Endothelial cell of umbilical vein (primary cell): Measurements from ENCODE around the gene TBC1D5. TPM values are rescaled to one million over a fixed set of nuclear protein-coding genes. Genes with fewer than 3 reads are reported as not detected.

Experiments
- BruUV-seq: library from RNA; stranded (reverse); fragments of 400-500 nt; replicated peaks from 2 replicates; lab custom pipeline; 2021; lab: Mats Ljungman, UMichigan
- CTCF ChIA-PET: fragments of 300-600, 350-600 bp; sonication (Branson Sonifier 250); formaldehyde crosslinking; loops from one replicate; lab custom pipeline; 2021; ENCODE audit warnings: antibody characterized with exemption, inconsistent platforms; lab: Charles Lee
- POLR2A ChIA-PET: fragments of 300-600, 350-600 bp; sonication (Branson Sonifier 250); formaldehyde crosslinking; loops from one replicate; lab custom pipeline; 2021; ENCODE audit warnings: antibody characterized with exemption, inconsistent platforms; lab: Charles Lee
- DNase-seq: peaks from one replicate; pipeline ENCODE4 v3.0.0-alpha.2; 2011; ENCODE audit warnings: low read depth, low spot score
- FAIRE-seq: peaks from 2 replicates; lab custom pipeline; 2011; peaks lifted over from hg19 to GRCh38; lab: Jason Lieb, UNC
- H2AFZ ChIP-seq: 2 replicates; pipeline ENCODE4 v1.6.0; 2012; ENCODE audit warnings: low read depth, low read length, control low read depth, inconsistent platforms
- H3K27ac ChIP-seq: 2 replicates; pipeline ENCODE4 v1.5.1; 2011; ENCODE audit warnings: low read depth, mild to moderate bottlenecking, control low read depth, low read length, moderate library complexity; ENCODE audit not compliant: insufficient read depth
- H3K27me3 ChIP-seq, 2 experiments: 2 replicates each; pipeline versions ENCODE4 v1.6.0 to v1.6.1; 2011; ENCODE audit warnings: low read length in 2 of 2, mixed read lengths in 1 of 2; ENCODE audit not compliant: control insufficient read depth in 2 of 2, insufficient read depth in 2 of 2
- H3K36me3 ChIP-seq, 2 experiments: 2 replicates in 1 of 2; 3 replicates in 1 of 2; pipeline ENCODE4 v1.5.1; 2011; ENCODE audit warnings: low read length in 2 of 2, mild to moderate bottlenecking in 1 of 2, moderate library complexity in 1 of 2; ENCODE audit not compliant: control insufficient read depth in 2 of 2, insufficient read depth in 2 of 2; ENCODE audit errors: extremely low read depth in 1 of 2
- H3K4me1 ChIP-seq: 3 replicates; pipeline ENCODE4 v1.5.1; 2011; ENCODE audit warnings: mild to moderate bottlenecking, low read length; ENCODE audit not compliant: control insufficient read depth, insufficient read depth; ENCODE audit errors: extremely low read depth
- H3K4me2 ChIP-seq: 2 replicates; pipeline ENCODE4 v1.6.1; 2011; ENCODE audit warnings: low read length, control low read depth, mixed read lengths; ENCODE audit not compliant: insufficient read depth
- H3K4me3 ChIP-seq, 3 experiments: fragments of 200-600 bp in 1 of 3; sonication (generic), shearing (Covaris generic) in 1 of 3; replicated peaks in 1 of 3; 2 replicates each; pipeline ENCODE4 v1.5.1; 2011 to 2016; ENCODE audit warnings: control low read depth in 3 of 3, low read length in 3 of 3, mild to moderate bottlenecking in 2 of 3, inconsistent platforms in 1 of 3, low read depth in 1 of 3, moderate library complexity in 1 of 3; ENCODE audit not compliant: insufficient read depth in 1 of 3
- H3K79me2 ChIP-seq: 2 replicates; pipeline ENCODE4 v1.6.0; 2012; ENCODE audit warnings: low read length, inconsistent platforms; ENCODE audit not compliant: control insufficient read depth, insufficient read depth
- H3K9ac ChIP-seq: replicated peaks from 2 replicates; pipeline ENCODE3; 2011; ENCODE audit warnings: low read length, control low read depth; ENCODE audit not compliant: insufficient read depth; ENCODE audit errors: extremely low read depth
- H3K9me1 ChIP-seq: replicated peaks from 3 replicates; pipeline ENCODE4 v1.6.0; 2011; ENCODE audit warnings: mild to moderate bottlenecking, low read length; ENCODE audit not compliant: control insufficient read depth, insufficient read depth; ENCODE audit errors: extremely low read depth
- H3K9me3 ChIP-seq: replicated peaks from 2 replicates; pipeline ENCODE4 v1.5.1; 2012; ENCODE audit warnings: low read length, inconsistent platforms; ENCODE audit not compliant: control insufficient read depth, insufficient read depth
- H4K20me1 ChIP-seq: replicated peaks from 2 replicates; pipeline ENCODE3; 2011; ENCODE audit warnings: mild to moderate bottlenecking, low read length; ENCODE audit not compliant: control insufficient read depth, insufficient read depth; ENCODE audit errors: extremely low read depth
- CTCF ChIP-seq, 2 donors: IDR thresholded peaks; 1 replicate in 1 of 2; 2 replicates in 1 of 2; pipeline ENCODE4 v1.5.1; 2011; ENCODE audit warnings: low read length in 2 of 2, mild to moderate bottlenecking in 2 of 2, moderate library complexity in 2 of 2, control low read depth in 1 of 2, inconsistent platforms in 1 of 2, low read depth in 1 of 2; ENCODE audit not compliant: insufficient read depth in 1 of 2; ENCODE audit errors: extremely low read depth in 1 of 2
- EZH2 ChIP-seq: IDR thresholded peaks from 2 replicates; pipeline ENCODE4 v1.6.1; 2012; ENCODE audit warnings: borderline replicate concordance, low read depth, mild to moderate bottlenecking, moderate library complexity, low read length, inconsistent platforms; ENCODE audit not compliant: severe bottlenecking
- FOS ChIP-seq: IDR thresholded peaks from 2 replicates; pipeline ENCODE4 v1.6.1; 2011; ENCODE audit warnings: mild to moderate bottlenecking, low read length, moderate library complexity, borderline replicate concordance; ENCODE audit not compliant: insufficient read depth
- GATA2 ChIP-seq: IDR thresholded peaks from 2 replicates; pipeline ENCODE4 v1.7.0; 2011; ENCODE audit warnings: low read depth, mild to moderate bottlenecking, moderate library complexity, mixed read lengths, low read length; ENCODE audit not compliant: insufficient read length, insufficient read depth
- MYC ChIP-seq: IDR thresholded peaks from one replicate; pipeline ENCODE4 v1.6.1; 2011; ENCODE audit warnings: mild to moderate bottlenecking, low read depth, low read length
- POLR2A ChIP-seq: IDR thresholded peaks from 2 replicates; pipeline ENCODE4 v1.6.1; 2012; ENCODE audit warnings: low read depth, mild to moderate bottlenecking, control low read depth, low read length
- POLR2AphosphoS5 ChIP-seq: IDR thresholded peaks from 2 replicates; pipeline ENCODE4 v1.6.1; 2012; ENCODE audit warnings: low read depth, mild to moderate bottlenecking, control low read depth, low read length, moderate library complexity; ENCODE audit not compliant: insufficient read depth
- dilution Hi-C: fragments of 300-500 bp; cut with MboI; formaldehyde crosslinking; loops from one replicate; pipeline ENCODE4 v1.15.0; 2019; ENCODE audit warnings: low sequenced_read_pairs; ENCODE audit not compliant: extremely low pct_ligation_motif_present
- intact Hi-C: fragments of 100-400 bp; cut with micrococcal nuclease; formaldehyde crosslinking; loops from one replicate; pipeline ENCODE4 v1.10.0; 2022
- polyA plus RNA-seq, 4 experiments: library from polyadenylated mRNA; depleted of rRNA in 3 of 4; stranded (reverse) in 3 of 4; unstranded in 1 of 4; fragments of >200 nt; gene quantifications; 2 replicates each; pipeline versions ENCODE4 v1.2.1 to v1.2.3, GENCODE V29; 2011 to 2012; ENCODE audit warnings: missing spikeins in 1 of 4
- total RNA-seq: library from RNA; stranded (reverse); gene quantifications from 2 replicates; pipeline ENCODE4 v1.2.3, GENCODE V29; 2021
- TF ChIP-seq, protein P1 (sequence below): IDR thresholded peaks from 2 replicates; pipeline ENCODE4 v1.6.1; 2011; ENCODE audit not compliant: insufficient read depth, insufficient read length

Gene TBC1D5
- total and polyA plus RNA-seq, 2 donors (not counting 3 experiments of a cell fraction or from before 2014, with no cell fraction given), result 17.5 to 44.7 TPM

- BruUV-seq, result no TSS peak
- no peak for FAIRE-seq
- dilution Hi-C loops (no loop called here), intact Hi-C loops (loop anchor here (10.0 kb wide), 1 partner anchor 291 kb away; no protein-coding TSS in a partner anchor)
- Histone ChIP-seq H3K9me1 (no peaks in the 10 kb centered on the region), H3K36me3 (no peaks in the 10 kb centered on the region), H3K9me3 (no peaks in the 10 kb centered on the region), H3K79me2 (no peaks in the 10 kb centered on the region), H3K9ac (no peak overlapping the region), H3K27me3 (no peaks in the 10 kb centered on the region), H3K4me3 (no peak overlapping the region), H3K4me2 (no peak overlapping the region), H3K27ac (no peak overlapping the region), H3K4me1 (peaks cover 10% of the 10 kb centered on the region), H4K20me1 (no peaks in the 10 kb centered on the region), H2AFZ (no peak overlapping the region)
- no peak for DNase-seq
- TF ChIP-seq MYC (no peak), FOS (no peak), POLR2A (no peak), POLR2AphosphoS5 (no peak), GATA2 (no peak), EZH2 (no peak), CTCF (IDR thresholded peaks at IDR 0.05; ENCODE audit: extremely low read depth in 1 of 2, insufficient read depth in 1 of 2, low read depth in 1 of 2, low read length in 2 of 2) (no peak)
- TF ChIP-seq, protein P1, sequence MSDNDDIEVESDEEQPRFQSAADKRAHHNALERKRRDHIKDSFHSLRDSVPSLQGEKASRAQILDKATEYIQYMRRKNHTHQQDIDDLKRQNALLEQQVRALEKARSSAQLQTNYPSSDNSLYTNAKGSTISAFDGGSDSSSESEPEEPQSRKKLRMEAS, result no peak
- ChIA-PET POLR2A (no interaction called here), CTCF (interaction anchor here (1.2 to 5.8 kb wide), 2 partner anchors 407 to 634 kb away, joined by 11 to 65 read pairs; no protein-coding TSS in a partner anchor)
Measured at GRCh38 chr3:17235310-17235709, 507.1 kb downstream of the TBC1D5 start.
